Gastrocnemius medialis (tissue), 4 donors: ENCODE results near the gene FH.

Experiments used
- POLR2A ChIP-seq, 2 donors: fragments of 450-650 bp; IDR thresholded peaks; one replicate each; pipeline ENCODE4 v1.6.1; 2017; ENCODE audit warnings: antibody characterized with exemption in 2 of 2, mild to moderate bottlenecking in 2 of 2, moderate library complexity in 2 of 2
- TF ChIP-seq, protein P1 (sequence below), 5 experiments: fragments of 450-650 bp in 3 of 5; fragments of 200-600 bp in 2 of 5; sonication (generic) in 2 of 5; IDR thresholded peaks in 4 of 5; conservative IDR thresholded peaks in 1 of 5; 1 replicate in 4 of 5; 2 replicates in 1 of 5; pipeline ENCODE4 v1.5.1; 2016 to 2019; ENCODE audit warnings: antibody characterized with exemption in 5 of 5, mild to moderate bottlenecking in 3 of 5, moderate library complexity in 3 of 5

DNA sequence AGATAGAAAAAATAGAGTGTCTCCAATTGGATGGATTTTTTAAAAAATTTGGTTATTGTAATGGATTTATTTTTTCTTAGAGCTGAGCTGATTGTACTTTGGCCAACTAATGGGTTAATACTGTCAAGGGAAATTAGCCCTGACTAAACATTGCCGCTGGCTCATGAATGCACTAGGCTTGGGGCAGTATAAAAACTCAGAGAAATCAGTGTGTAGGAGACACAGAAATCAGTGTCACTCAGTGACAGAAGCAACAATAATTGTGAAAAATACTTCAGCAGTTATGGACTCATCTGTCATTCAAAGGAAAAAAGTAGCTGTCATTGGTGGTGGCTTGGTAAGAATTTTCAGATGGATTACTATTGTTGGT is 12.6 kb upstream of the FH start, which contains the start of gene KMO:
- TF ChIP-seq, protein P1, sequence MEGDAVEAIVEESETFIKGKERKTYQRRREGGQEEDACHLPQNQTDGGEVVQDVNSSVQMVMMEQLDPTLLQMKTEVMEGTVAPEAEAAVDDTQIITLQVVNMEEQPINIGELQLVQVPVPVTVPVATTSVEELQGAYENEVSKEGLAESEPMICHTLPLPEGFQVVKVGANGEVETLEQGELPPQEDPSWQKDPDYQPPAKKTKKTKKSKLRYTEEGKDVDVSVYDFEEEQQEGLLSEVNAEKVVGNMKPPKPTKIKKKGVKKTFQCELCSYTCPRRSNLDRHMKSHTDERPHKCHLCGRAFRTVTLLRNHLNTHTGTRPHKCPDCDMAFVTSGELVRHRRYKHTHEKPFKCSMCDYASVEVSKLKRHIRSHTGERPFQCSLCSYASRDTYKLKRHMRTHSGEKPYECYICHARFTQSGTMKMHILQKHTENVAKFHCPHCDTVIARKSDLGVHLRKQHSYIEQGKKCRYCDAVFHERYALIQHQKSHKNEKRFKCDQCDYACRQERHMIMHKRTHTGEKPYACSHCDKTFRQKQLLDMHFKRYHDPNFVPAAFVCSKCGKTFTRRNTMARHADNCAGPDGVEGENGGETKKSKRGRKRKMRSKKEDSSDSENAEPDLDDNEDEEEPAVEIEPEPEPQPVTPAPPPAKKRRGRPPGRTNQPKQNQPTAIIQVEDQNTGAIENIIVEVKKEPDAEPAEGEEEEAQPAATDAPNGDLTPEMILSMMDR (IDR thresholded peaks at IDR 0.05 in 4 of 5, conservative IDR thresholded peaks at IDR 0.05 in 1 of 5) = no peak
- no peak for TF ChIP-seq POLR2A (IDR thresholded peaks at IDR 0.05)
